Measurements from ENCODE around the gene OSMR. TPM values are rescaled to one million over a fixed set of nuclear protein-coding genes. Genes with fewer than 3 reads are reported as not detected.

The OSMR gene
- total RNA-seq, 4 donors from 2014 or later: 3.5 to 25.6 (median 15.3) TPM

DNA sequence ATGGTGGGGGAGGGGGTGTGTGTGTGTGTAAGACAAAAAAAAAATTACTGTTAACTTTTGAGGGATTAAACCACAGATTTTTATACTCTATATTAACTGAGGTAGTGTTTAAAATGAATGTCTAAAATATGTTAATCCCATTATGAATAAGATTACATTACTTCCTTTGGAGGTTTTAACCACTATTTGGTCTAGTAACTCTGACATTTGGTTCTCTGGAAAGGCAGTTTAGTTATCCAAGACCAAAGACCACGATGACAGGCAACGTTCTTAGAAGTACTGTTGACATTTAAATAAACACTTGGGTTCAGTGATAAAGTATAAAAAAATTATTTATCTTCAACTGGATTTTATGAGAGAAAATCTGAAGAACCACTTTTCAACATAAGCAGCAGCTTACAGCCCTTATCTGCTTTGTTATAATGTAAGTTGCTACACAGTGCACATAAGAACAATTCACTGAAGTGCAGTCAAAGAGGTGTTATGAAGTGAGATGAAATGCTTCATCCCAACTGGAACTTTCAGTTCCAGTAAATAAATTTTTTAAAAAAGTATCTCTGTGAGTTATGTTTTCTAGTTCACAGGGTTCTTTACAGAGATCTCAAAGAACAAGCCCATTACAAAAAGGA, 94.5 kb downstream of the OSMR start:
- no peaks in the 10 kb centered on the region for H3K4me1 ChIP-seq
- DNase-seq: no peak
- no peaks in the 10 kb centered on the region for H3K27me3 ChIP-seq
- H3K4me3 ChIP-seq: no peak overlapping the region
- no peak overlapping the region for H3K27ac ChIP-seq
- H3K9me3 ChIP-seq: no peaks in the 10 kb centered on the region
- peaks cover 0 to 41% (median 0%) of the 10 kb centered on the region in 3 donors for H3K36me3 ChIP-seq
- no peak for TF ChIP-seq POLR2A (IDR thresholded peaks at IDR 0.05)
- no peak for TF ChIP-seq CTCF (IDR thresholded peaks at IDR 0.05)

DNA sequence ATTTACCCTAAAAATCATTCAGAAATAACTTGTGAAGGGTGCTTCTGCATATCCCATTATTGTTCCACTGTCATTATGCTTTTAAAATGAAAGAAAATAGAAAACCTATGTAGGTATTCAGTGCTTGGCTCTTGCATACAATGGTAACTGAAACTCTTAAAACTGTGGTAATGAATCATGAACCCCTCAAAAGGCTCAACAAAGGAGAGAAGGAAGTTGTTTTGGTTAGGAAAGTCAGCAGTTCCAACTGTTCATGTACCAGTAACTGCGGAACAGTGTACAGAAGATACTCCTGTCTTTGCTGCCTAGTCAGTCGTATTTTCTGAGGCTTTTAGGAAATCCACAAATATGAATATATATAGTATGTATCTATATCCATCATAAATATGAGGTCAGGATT, 96.1 kb downstream of the OSMR start:
- Histone ChIP-seq H3K27ac (no peak overlapping the region), H3K27me3 (no peaks in the 10 kb centered on the region), H3K36me3 (peaks cover 0 to 57% (median 0%) of the 10 kb centered on the region in 3 donors), H3K9me3 (no peaks in the 10 kb centered on the region), H3K4me1 (no peaks in the 10 kb centered on the region), H3K4me3 (no peak overlapping the region)
- no peak for DNase-seq
- no peak for TF ChIP-seq CTCF (IDR thresholded peaks at IDR 0.05)

- Histone ChIP-seq H3K36me3 (peaks cover 0 to 72% (median 0%) of the 10 kb centered on the region in 3 donors), H3K27ac (no peak overlapping the region), H3K9me3 (no peaks in the 10 kb centered on the region), H3K4me1 (no peaks in the 10 kb centered on the region), H3K4me3 (no peak overlapping the region), H3K27me3 (no peaks in the 10 kb centered on the region)
- TF ChIP-seq POLR2A (IDR thresholded peaks at IDR 0.05) (no peak), CTCF (IDR thresholded peaks at IDR 0.05) (no peak)
- DNase-seq: no peak
These were observed 98.5 kb downstream of the OSMR start for GRCh38 chr5:38944282-38944681.

- Histone ChIP-seq H3K27me3 (no peaks in the 10 kb centered on the region), H3K36me3 (peaks cover 0 to 88% (median 0%) of the 10 kb centered on the region in 3 donors), H3K27ac (no peak overlapping the region), H3K9me3 (no peaks in the 10 kb centered on the region), H3K4me3 (no peak overlapping the region), H3K4me1 (no peaks in the 10 kb centered on the region)
- DNase-seq: no peak
- TF ChIP-seq POLR2A (IDR thresholded peaks at IDR 0.05): no peak
- TF ChIP-seq CTCF (IDR thresholded peaks at IDR 0.05): no peak
These were observed 102.7 kb downstream of the OSMR start for GRCh38 chr5:38948501-38948900.

- Histone ChIP-seq H3K4me3 (no peak overlapping the region), H3K27me3 (no peaks in the 10 kb centered on the region), H3K4me1 (no peaks in the 10 kb centered on the region), H3K27ac (no peak overlapping the region), H3K36me3 (peaks cover 0 to 84% (median 3%) of the 10 kb centered on the region in 3 donors), H3K9me3 (no peaks in the 10 kb centered on the region)
- no peak for DNase-seq
- TF ChIP-seq CTCF (IDR thresholded peaks at IDR 0.05): no peak
- TF ChIP-seq POLR2A (IDR thresholded peaks at IDR 0.05): no peak
These were observed 107.7 kb downstream of the OSMR start for GRCh38 chr5:38953426-38954012.

Measured in Peyer's patch (tissue), 4 donors.